Measurements from ENCODE around the gene AP3B2. TPM values are rescaled to one million over a fixed set of nuclear protein-coding genes. Genes with fewer than 3 reads are reported as not detected.

The AP3B2 gene
- total and polyA plus RNA-seq, 10 donors: 0.15 to 9.5 (median 1.1) TPM; not detected in 1

DNA sequence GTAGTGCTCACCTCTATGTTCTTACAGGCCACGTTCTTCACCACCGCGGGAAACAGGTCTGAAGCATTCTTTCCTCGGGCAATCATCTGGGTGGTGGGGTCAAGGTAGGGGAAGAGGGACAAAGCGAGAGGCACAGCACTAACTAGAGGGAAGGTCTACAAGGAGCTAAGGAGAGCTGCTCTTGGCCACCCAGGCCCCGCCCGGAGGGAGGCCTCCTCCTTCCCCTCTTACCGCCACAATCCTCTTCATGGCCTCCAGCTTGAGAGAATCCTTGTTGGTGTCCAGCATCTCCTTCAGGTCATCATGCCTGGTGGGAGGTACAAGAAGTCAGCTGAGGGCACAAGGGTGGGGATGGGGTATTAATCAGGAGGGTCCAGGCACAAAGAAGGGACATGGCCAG is 20.5 kb downstream of the AP3B2 start:
- no peak for DNase-seq
- no peak overlapping the region for H3K4me3 ChIP-seq
- 87 to 94% (median 92%) methylated on average over 8 of the region's 8 CpGs for WGBS, 5 donors
- no peaks in the 10 kb centered on the region for H3K9me3 ChIP-seq
- H3K27me3 ChIP-seq (replicated peaks in 1 of 7): peaks cover 0 to 2% (median 0%) of the 10 kb centered on the region in 7 donors
- no peaks in the 10 kb centered on the region for H3K36me3 ChIP-seq
- intact Hi-C loops (cut with DNase I; ENCODE audit: low total_unique reads): no loop called here
- H3K4me1 ChIP-seq: no peaks in the 10 kb centered on the region
- no peak overlapping the region for H3K27ac ChIP-seq
- no peak for TF ChIP-seq CTCF (IDR thresholded peaks at IDR 0.05 in 8 of 11, conservative IDR thresholded peaks at IDR 0.05 in 3 of 11)
- TF ChIP-seq POLR2AphosphoS5 (IDR thresholded peaks at IDR 0.05): no peak
- TF ChIP-seq POLR2A (IDR thresholded peaks at IDR 0.05): no peak

- H3K9me3 ChIP-seq: no peaks in the 10 kb centered on the region
- intact Hi-C loops (cut with DNase I; ENCODE audit: low total_unique reads): no loop called here
- 81 to 92% (median 84%) methylated on average over 5 to 10 of the region's 10 CpGs for WGBS, 5 donors
These were observed 21.0 kb downstream of the AP3B2 start for GRCh38 chr15:82688691-82689090.

GRCh38 chr15:82681371-82681770 is 28.3 kb downstream of the AP3B2 start:
- TF ChIP-seq POLR2AphosphoS5 (IDR thresholded peaks at IDR 0.05) (no peak), CTCF (IDR thresholded peaks at IDR 0.05 in 8 of 11, conservative IDR thresholded peaks at IDR 0.05 in 3 of 11) (no peak), POLR2A (IDR thresholded peaks at IDR 0.05) (no peak)
- intact Hi-C loops (cut with DNase I; ENCODE audit: low total_unique reads): no loop called here
- 83 to 92% (median 89%) methylated on average over 10 of the region's 10 CpGs for WGBS, 5 donors
- Histone ChIP-seq H3K27ac (no peak overlapping the region), H3K36me3 (no peaks in the 10 kb centered on the region), H3K9me3 (no peaks in the 10 kb centered on the region), H3K27me3 (replicated peaks in 1 of 7) (peaks cover 0 to 54% (median 25%) of the 10 kb centered on the region in 7 donors), H3K4me3 (peak overlapping the region in 1 of 8 donors; percentile 75), H3K4me1 (peaks cover 0 to 18% (median 12%) of the 10 kb centered on the region in 6 donors)
- no peak for DNase-seq

More at GRCh38 chr15:82688691-82689090, 21.0 kb downstream of the AP3B2 start:
- Histone ChIP-seq H3K27me3 (replicated peaks in 1 of 7) (peaks cover 0 to 7% (median 0%) of the 10 kb centered on the region in 7 donors), H3K4me1 (no peaks in the 10 kb centered on the region), H3K27ac (no peak overlapping the region), H3K4me3 (no peak overlapping the region), H3K36me3 (no peaks in the 10 kb centered on the region)
- TF ChIP-seq POLR2A (IDR thresholded peaks at IDR 0.05): no peak
- TF ChIP-seq POLR2AphosphoS5 (IDR thresholded peaks at IDR 0.05): no peak
- TF ChIP-seq CTCF (IDR thresholded peaks at IDR 0.05 in 8 of 11, conservative IDR thresholded peaks at IDR 0.05 in 3 of 11): no peak
- DNase-seq: no peak

DNA sequence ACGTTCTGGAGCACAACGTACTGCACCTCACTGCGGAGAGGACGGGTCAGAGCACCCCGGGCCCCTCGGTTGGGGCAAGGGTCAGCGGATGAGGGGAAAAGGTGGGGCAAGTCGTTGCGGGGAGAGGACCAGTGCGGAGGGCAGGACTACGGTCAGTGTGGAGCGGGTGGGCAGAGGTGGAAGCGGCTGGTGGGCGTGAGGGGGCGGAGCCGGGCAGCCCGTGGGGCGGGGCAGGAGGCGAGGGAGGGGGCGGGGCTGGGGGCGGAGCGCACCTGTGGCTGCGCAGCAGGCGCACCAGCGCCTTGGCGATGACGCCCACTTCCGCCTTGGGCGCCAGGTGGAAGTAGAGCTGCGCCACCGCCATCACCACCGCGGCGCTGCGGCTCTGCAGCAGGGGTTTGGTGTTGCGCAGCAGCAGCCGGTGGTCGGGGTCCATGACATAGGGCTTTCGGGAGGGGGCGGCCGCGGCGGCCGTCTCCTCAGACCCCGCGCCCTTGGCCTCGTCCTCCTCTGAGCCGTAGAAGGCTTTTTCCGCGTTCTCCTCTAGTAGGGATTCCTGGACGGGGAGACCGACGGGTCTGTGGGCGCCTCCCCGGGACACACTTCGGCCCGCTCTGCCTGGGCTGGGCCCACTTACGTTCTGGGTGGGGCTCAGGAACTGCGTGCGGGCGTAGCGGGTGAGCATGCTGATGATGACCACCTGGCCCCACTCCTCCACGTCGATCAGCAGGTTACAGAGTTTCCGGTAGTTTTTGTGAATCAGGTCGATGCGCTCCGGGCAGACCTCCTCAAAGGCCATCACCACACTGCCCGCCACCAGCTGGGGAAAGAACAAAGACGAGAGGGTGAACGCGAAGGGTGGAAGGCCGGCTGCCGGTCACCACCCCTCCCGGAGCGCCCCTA is 29.2 kb downstream of the AP3B2 start:
- TF ChIP-seq POLR2A (IDR thresholded peaks at IDR 0.05): no peak
- peak; percentile 84 to 91 (median 89) for TF ChIP-seq POLR2AphosphoS5 (IDR thresholded peaks at IDR 0.05)
- TF ChIP-seq CTCF (IDR thresholded peaks at IDR 0.05 in 8 of 11, conservative IDR thresholded peaks at IDR 0.05 in 3 of 11): peak in 5 of 11 experiments; percentile 6 to 43 (median 22)
- DNase-seq: peak; percentile 94
- intact Hi-C loops (cut with DNase I; ENCODE audit: low total_unique reads): no loop called here
- H3K4me1 ChIP-seq: peaks cover 0 to 18% (median 12%) of the 10 kb centered on the region in 6 donors
- 4 to 6% (median 5%) methylated on average over 26 to 76 of the region's 76 CpGs for WGBS, 5 donors
- no peaks in the 10 kb centered on the region for H3K9me3 ChIP-seq
- H3K27me3 ChIP-seq (replicated peaks in 1 of 7): peaks cover 0 to 54% (median 25%) of the 10 kb centered on the region in 7 donors
- H3K4me3 ChIP-seq: peak overlapping the region; percentile 33 to 75 (median 44)
- no peaks in the 10 kb centered on the region for H3K36me3 ChIP-seq
- H3K27ac ChIP-seq: peak overlapping the region in 7 of 8 donors; percentile 61 to 82 (median 73)

Data from spleen (tissue), 11 donors.